Measurements from ENCODE around the gene NAA16.

DNA sequence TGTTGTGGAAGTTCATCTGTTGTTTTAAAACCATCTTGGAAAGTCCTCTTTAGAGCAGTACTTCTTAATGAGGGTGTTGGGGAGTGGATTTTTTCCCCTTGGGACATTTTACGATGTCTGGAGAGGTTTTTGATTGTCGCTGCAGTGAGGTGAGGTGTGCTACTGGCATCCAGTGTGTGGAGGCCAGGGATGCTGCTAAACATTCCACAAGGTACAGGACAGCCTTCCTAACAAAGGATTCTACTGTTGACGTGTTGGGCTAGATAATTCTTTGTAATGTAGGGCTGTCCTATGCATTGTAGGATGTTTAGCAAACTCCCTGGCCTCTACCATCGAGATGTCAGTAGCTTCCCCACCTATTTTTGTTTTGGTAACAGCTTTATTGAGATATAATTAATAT, 33.3 kb downstream of the NAA16 start:
- TF ChIP-seq ZNF121 (CRISPR knock-in tag; conservative IDR thresholded peaks at IDR 0.05) (no peak), STAG1 (CRISPR knock-in tag; IDR thresholded peaks at IDR 0.05; ENCODE audit: borderline replicate concordance) (no peak)
- TF ChIP-seq, protein P1, sequence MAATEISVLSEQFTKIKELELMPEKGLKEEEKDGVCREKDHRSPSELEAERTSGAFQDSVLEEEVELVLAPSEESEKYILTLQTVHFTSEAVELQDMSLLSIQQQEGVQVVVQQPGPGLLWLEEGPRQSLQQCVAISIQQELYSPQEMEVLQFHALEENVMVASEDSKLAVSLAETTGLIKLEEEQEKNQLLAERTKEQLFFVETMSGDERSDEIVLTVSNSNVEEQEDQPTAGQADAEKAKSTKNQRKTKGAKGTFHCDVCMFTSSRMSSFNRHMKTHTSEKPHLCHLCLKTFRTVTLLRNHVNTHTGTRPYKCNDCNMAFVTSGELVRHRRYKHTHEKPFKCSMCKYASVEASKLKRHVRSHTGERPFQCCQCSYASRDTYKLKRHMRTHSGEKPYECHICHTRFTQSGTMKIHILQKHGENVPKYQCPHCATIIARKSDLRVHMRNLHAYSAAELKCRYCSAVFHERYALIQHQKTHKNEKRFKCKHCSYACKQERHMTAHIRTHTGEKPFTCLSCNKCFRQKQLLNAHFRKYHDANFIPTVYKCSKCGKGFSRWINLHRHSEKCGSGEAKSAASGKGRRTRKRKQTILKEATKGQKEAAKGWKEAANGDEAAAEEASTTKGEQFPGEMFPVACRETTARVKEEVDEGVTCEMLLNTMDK (IDR thresholded peaks at IDR 0.05; ENCODE audit: borderline replicate concordance, insufficient read depth, low read depth, low read length, poor library complexity, severe bottlenecking) = no peak
